Kidney glomerular epithelial cell (primary cell): Measurements from ENCODE around the gene GSTA4.
"Not testable (repeated sequence)": the region's sequence is repeated elsewhere in the genome, so short reads cannot be mapped to it uniquely, and the experiment has no call there.

Source experiments
- DNase-seq: peaks from one replicate; lab custom pipeline; 2025; lab: John Stamatoyannopoulos, UW

The GSTA4 gene

DNA sequence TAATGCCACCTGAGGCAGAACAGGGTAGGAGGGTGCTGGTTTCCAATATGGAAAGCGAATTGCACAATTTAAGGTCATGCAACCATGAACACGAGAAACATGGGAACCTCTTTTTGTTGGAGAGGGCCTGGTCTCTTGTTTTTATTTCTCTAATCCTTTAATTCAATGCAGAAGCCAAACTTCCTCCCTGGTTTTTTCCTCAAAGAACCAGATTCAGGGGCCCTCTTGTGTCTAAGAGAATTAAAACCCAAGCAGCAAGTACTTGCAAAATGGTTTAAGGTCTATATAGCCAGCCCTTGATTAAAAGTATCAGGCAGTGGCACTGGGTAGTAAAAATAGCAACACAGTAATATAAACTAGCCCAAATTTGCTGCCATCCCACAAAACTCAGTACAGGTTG lies 19.5 kb downstream of the GSTA4 start:
- no peak for DNase-seq

DNA sequence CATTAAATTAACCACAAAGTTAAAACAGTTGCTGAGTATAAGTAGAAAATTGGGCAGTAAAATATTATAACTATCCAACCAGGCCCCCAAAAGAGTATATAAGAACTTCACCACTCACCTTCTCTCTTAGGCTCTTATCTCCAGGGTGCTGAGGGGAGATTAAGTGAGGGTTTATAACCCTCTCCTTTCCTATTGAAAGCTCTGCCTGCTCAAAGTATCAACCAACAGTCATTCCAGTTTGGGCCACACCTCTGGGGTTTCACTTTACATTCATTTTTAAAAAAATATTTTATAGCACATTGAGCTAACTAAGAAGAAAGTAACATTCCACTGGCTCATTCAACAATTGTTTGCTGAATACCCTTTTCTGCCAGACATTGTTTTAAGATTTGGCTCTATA lies 22.1 kb downstream of the GSTA4 start:
- no peak for DNase-seq

DNA sequence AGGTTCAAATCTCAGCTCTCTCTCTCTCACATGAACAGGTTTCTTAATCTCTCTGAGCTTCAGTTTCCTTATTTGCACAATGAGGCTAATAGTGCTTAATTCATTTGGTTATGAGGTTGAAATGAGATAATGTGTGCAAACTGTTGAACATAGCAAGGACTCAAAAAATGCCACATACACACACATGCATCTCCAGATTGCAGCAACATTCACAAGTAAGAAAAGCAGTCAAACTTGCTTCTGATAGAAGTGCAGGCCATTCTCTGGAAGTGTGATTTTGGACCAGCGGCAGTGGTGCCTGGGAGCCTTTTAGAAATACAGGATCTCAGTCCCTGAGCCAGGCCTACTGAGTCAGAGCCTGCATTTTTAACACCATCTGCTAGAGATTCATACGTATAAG lies 25.7 kb downstream of the GSTA4 start:
- DNase-seq: no peak

DNA sequence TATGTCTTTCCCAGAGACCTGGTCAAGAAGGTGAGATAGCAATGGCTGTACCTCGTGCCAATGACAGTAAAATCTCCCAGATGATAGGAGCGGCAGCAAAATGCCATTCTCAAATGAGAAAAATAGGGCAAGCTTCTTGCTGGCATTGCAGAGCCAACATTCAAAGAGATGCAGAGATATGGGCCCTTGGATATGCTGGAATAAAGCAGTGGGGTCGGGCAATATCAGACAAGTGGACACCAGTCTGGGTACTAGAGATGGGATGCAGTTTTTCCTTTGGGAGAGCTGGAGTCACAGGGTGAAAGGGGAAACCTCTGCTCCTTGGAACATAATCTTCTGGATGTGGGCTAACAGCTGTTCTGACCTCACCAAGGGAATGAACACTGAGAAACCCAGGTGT lies 29.0 kb downstream of the GSTA4 start:
- no peak for DNase-seq

DNA sequence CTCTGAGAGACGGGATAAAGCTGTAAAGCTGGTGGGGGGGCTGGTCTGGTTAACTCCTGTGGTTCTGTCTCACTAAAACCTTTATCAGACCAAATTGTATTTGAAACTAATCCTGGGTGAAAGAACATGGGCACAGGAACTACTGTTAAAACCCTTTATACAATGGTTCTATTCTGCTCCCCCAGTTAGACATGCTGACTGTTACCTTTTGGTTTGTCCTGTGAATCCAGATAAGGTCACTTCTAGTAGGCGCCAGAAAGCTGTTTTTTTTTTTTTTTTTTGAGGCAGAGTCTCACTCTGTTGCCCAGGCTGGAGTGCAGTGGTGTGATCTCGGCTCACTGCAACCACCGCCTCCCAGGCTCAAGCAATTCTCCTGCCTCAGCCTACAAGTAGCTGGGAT lies 29.7 kb downstream of the GSTA4 start:
- no peak for DNase-seq

DNA sequence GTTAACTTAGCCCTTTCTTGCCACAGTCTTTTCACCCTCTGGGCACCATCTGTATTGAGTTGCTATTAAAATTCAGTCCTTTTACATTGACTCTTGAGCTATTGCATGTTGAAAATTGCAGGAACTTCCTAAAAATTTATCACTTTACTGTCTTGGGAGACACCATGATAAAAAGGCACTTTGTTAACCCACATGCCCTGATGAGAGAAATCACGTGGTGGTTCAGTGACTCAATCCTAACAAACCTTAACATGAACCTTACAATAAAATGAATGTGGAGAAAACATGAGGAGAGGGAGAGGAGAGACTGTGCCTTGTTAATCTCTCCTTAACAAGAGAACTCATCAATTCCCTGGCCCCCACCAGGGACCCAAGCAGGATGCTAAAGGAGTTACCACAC lies 30.8 kb downstream of the GSTA4 start:
- DNase-seq: no peak

DNA sequence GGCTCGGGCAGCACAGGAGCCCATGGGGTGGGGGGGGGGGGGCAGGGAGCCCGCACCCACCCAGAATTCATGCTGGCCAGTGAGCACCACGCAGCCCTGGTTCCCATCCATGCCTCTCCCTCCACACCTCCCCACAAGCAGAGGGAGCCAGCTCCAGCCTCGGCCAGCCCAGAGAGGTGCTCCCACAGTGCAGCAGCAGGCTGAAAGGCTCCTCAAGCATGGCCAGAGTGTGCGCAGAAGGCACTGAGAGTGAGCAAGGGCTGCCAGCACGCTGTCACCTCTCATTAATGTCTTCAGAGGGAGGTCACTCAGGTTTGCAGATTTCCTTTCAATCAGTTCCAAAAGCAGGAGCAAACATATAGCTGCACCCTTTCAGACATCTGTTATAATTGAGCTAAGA lies 32.4 kb downstream of the GSTA4 start:
- DNase-seq: no peak

DNA sequence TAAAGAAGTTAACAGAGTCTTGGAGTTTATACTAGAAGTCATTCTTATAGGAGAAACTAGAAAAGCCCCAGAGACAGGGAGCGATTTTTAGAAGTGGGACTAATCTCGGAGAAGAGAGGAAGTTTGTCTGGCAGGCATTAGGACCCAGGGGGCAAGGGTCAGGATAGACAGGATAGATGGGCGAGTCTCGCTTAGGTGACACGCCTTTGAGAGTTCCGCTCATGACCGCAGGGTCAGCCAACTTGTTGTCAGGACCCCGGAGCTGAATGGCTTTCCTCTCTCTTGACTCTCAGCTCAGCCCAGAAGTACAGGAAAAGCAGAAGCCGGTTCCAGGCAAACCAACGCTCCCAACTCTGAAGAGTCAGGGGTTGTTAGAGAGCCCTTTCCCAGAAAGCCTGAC lies 34.1 kb downstream of the GSTA4 start:
- DNase-seq: not testable (repeated sequence)

DNA sequence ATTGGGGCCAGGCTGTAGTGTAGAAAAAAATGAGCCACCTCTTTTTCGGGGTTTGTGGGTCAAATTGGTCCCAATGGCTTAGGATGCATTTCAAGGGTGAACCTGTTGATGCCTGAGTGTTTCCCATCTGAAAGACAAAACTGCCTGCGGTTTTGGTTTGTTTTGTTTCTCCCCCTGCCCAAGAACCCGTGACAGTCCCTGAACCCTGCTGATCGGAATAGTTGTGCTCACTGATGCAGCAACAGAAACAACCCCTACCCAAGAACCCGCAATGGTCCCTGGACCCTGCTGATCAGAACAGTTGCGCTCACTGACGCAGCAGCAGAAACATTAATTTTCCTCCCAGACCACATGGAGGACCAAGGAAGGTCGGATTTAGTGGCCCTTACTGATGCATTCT lies 34.9 kb downstream of the GSTA4 start:
- DNase-seq: not testable (repeated sequence)

DNA sequence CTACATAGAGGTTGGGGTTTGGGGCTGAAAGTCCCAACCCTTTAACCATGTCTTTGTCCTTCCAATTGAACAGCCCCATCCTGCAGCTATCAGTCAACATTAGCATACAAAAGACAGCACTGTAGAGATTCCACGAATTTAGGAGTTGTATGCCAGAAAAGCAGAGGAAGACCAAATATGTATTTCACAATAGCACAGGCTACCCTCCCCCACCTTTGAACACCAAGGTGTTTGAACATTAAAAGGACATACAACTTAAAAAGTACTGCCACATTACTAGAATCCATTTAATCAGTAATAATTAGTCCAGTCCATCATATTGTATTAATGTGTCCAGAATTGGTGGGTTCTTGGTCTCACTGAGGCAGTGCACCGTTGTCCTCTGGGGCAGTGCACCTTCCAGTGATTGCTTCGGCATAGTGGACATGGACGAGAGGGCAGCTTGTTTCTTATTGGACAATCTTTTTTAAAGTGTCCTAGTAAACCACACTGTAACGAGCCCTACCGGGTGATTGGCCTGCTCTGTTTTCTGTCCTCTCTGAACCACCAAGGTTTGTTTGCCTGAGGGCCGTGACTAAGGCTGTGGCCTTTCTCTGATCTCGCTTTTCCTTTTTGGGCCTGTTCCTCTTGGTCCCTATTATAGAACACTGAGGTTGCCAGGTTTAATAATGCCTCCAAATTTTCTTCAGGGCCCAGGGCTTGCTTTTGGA lies 36.4 kb downstream of the GSTA4 start:
- DNase-seq: no peak

DNA sequence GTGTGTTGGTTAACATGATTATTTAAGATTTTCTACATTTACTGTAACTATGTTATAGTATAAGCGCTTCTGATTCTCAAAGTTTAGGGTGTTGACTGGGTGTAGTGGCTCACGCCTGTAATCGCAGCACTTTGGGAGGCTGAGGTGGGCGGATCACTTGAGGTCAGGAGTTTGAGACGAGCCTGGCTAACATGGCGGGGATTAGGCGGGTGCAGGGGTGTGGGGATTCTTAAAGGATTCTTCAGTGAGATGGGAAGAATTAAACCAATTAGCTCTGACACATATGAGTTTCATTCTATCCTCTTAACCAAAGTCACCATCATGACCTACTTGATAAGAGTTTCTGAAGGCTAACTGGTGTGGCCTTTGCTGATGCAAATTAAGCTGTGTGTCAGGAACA lies 39.2 kb downstream of the GSTA4 start:
- no peak for DNase-seq

DNA sequence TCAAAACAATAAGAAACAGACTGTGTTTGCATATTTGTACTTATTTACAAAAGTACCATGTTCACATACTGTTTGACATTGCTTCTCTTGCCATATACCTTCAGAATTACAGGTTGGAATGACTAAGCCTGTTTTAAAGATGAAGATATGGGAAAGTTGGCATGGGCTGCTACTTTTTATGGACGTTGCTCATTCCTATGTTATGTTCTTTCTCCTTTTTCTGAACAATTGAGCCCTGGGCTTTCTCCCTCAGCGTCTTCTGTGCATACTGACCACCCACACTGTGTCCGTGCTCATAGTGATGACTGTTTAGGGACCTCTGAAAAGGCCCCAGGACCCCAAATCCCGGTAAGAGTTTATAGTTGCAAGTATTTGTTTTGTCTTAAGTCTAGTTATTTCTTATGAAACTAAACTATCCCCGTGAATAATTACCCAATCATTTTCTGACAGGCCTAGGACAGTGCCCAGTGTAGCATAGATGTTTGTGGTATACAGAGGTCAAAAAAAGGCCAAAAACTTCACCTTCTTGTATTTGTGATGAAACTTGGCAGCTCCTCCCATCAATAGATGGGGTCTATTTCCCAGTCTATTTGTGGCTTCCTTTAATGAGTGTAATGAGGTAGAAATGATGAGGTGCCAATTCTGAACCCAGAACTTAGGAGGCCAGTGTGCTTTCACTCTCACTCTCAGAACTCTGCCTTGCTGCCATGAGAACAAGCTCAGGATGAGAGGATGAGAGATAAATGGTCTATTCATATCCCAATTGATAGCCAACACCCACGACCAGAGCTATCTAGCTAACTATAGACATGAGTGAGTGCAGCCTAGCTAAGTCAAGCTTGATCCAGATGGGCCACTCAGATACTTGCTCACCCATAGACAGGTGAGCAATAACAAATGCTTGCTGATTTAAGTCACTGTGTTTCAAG lies 40.9 kb downstream of the GSTA4 start:
- no peak for DNase-seq

DNA sequence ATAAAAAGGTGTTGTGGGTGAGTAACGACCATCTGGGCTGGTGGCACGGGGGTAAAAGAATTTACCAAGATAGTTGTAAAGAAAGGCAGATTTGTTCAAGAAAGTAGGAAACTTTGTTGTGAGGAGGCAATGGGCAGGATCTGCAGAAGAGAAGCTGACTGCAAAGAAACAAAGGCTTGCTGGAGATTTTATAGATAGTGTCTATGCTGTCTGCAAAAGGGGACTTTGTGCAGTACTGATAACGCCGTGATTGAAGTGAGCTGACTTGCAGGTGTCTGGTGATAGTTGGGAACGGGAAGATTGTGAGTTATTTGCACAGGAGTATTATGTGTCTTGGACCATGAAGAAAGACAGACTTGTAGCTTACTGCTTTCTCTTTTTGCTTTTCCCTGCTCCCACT lies 48.8 kb downstream of the GSTA4 start:
- no peak for DNase-seq

DNA sequence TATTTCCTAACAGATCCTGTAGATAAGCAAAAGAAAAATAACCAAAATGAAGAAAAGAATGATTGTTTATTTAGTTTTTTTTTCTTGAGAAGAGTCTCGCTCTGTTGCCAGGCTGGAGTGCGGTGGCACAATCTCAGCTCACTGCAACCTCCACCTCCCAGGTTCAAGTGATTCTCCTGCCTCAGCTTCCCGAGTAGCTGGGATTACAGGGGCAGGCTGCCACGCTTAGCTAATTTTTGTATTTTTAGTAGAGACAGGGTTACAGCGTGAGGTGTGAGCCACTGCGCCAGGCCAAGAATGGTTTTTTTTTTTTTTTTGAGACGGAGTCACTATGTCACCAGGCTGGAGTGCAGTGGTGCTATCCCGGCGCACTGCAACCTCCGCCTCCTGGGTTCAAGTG lies 52.3 kb downstream of the GSTA4 start:
- not testable (repeated sequence) for DNase-seq

DNA sequence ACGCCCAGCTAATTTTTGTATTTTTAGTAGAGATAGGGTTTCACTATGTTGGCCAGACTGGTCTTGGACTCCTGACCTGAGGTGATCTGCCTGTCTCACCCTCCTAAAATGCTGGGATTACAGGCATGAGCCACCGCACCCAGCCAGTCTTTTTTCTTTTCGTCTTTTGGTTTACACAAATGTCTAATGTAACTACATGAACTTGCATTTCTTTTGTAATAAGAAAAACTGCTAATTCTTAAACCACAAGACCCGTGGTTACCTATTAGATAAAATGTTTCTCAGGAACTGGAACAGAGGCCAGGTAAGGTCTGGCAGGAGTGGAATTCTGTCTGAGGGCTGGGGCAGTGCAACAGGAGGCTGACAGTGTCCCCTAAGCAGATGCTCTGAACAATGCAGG lies 52.9 kb downstream of the GSTA4 start:
- DNase-seq: no peak

DNA sequence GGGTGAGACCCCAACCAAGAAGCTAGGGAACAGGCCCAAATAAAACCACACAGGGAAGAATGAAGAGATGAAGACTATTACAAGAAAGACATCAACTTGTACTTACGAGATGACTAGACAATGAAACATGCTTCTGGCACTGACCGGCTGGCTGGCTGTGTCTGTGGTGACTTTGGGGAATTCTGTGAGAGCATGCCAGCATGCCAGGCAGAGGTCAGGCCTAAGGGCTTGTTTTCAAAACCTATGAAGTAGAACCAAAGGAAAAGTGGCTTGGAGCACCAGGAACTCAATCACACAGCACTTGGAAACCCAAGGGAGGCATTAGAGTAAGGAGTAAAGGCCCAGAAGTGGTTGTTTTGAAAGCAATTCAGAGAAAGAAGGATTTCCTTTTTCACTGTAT lies 57.2 kb downstream of the GSTA4 start:
- peak; percentile 87 for DNase-seq

DNA sequence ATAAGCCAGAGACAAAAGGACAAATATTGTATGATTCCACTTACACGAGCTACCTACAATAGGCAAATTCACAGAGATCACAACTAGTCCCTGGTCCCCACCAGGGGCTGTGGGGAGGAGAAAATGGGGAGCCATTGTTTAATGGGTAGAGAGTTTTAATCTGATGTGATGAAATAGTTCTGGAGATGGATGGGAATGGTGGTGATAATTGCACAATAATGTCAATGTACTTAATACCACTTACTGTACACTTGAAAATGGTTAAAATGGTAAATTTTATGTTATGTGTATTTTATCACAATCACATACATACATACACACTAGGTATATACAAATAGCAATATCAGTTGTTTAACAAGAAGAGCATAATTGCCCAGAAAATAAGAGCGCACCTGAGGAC lies 61.3 kb downstream of the GSTA4 start:
- DNase-seq: no peak

DNA sequence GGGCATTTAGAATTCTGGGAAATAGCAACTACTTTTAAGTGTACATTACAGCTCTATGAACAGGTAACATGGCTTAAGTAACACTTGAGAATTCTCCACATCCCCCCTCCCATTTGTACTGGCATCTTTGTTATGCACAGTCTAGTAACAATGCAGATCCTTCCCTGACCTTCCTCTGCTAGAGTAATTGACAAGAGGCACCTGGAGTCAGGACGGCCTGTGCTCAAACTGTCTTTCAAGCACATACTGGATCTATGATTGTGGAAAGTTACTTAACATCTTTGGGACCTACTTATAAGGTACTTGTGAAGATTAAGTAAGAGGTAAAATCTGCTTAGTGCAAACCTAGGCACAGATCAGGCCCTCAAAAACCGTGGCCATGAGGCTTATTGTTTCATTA lies 63.7 kb downstream of the GSTA4 start:
- no peak for DNase-seq

DNA sequence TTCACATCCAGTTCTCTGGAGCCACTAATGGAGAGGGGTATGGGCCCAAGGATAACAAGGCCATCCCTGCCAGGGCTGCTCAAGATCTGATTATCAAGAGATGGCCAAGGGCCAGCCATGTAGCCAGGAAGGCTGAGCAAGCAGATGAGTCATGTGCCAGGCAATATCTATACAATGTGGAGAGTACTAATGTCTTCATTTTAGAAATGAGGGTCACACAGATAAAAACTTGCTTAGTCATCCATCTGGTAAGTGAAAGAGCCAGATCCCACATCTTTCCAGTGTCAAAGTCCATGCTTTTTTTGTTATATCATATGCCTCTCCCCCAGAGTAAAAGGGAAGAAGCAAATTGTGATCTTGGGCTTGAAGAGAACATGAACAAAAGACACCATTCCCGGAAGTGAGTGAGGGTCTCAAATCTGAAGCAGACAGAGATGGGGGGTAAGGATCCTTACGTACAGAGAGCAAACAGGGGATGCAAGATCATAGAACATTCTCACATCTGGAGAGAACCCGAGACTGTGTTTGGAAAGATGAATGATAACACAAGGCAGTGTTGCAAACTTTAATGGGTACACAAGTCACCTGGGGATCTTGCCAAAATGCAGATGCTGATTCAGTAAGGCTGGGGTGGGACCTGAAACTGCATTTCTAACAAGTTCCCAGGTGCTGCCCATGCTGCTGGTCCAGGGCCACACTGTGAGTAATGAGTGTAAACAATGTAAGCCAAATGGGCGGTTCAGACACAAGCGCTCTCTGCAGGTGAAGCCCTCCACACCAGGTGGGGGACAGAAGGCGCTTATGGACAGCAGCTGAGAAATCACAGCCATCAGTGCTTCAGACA lies 65.5 kb downstream of the GSTA4 start:
- DNase-seq: peak; percentile 55
